Left lung (tissue), 10 donors: ENCODE measurements around the gene SLC29A4. TPM values are rescaled to one million over a fixed set of nuclear protein-coding genes. Genes with fewer than 3 reads are reported as not detected.

Experiments used
- ATAC-seq: fragments of 200-7000 bp; cut with Tn5 transposase; one replicate; pipeline ENCODE4 v1.9.1; 2020; ENCODE audit warnings: moderate library complexity
- DNase-seq, 4 donors: peaks; one replicate each; pipeline ENCODE4 v3.0.0-alpha.2; 2013 to 2020
- H3K27ac ChIP-seq, 2 donors: fragments of 200-600 bp; sonication (generic) in 1 of 2; one replicate each; pipeline versions ENCODE4 v1.5.0 to v1.8.0; 2020 to 2021
- H3K27me3 ChIP-seq, 2 donors: fragments of 200-600 bp; sonication (generic) in 1 of 2; one replicate each; pipeline versions ENCODE4 v1.5.0 to v1.8.0; 2020 to 2021
- H3K36me3 ChIP-seq, 2 donors: fragments of 200-600 bp; sonication (generic) in 1 of 2; one replicate each; pipeline versions ENCODE4 v1.5.0 to v1.8.0; 2020 to 2021
- H3K4me1 ChIP-seq, 2 donors: fragments of 200-600 bp; one replicate each; pipeline ENCODE4 v1.8.0; 2021
- H3K4me3 ChIP-seq, 2 donors: fragments of 200-600 bp; sonication (generic) in 1 of 2; one replicate each; pipeline versions ENCODE4 v1.5.0 to v1.8.0; 2020 to 2021; ENCODE audit warnings: mild to moderate bottlenecking in 1 of 2
- H3K9me3 ChIP-seq, 2 donors: fragments of 200-600 bp; sonication (generic) in 1 of 2; one replicate each; pipeline versions ENCODE4 v1.5.0 to v1.8.0; 2020 to 2021
- intact Hi-C, 2 donors: fragments of 100-400 bp; cut with DNase I; formaldehyde crosslinking; loops; one replicate each; pipeline versions ENCODE4 v1.11.2 to v1.14.2; 2022
- polyA plus RNA-seq, 6 donors: library from polyadenylated mRNA; unstranded; fragments of 120-200 nt; gene quantifications; one replicate each; pipeline ENCODE4 v1.2.1, GENCODE V29; 2013; ENCODE audit not compliant: insufficient read length in 6 of 6
- total RNA-seq, 2 donors: library from RNA; stranded (reverse); fragmentation: NEBNext Ultra II Directional; extraction: Animal tissue kit (Norgen Biotek cat#: 25700); gene quantifications; one replicate each; pipeline ENCODE4 v1.2.1, GENCODE V29; 2021
- TF ChIP-seq, protein P1 (sequence below), 2 donors: fragments of 200-600 bp; sonication (generic) in 1 of 2; IDR thresholded peaks; one replicate each; pipeline versions ENCODE4 v1.5.0 to v1.8.0; 2021; ENCODE audit warnings: antibody characterized with exemption in 2 of 2
- donor health status: DM: no; HTN: yes; CAD: no.
- donor health status: DM: no; HTN: no; CAD: no.

The SLC29A4 gene
- total and polyA plus RNA-seq, 8 donors: 1.2 to 35.0 (median 21.0) TPM

GRCh38 chr7:5354460-5355232, 71.9 kb downstream of the SLC29A4 start:
- Histone ChIP-seq H3K9me3 (no peaks in the 10 kb centered on the region), H3K27me3 (no peaks in the 10 kb centered on the region), H3K4me1 (peaks cover 11 to 31% of the 10 kb centered on the region in 2 donors), H3K36me3 (peaks cover 0 to 100% of the 10 kb centered on the region in 2 donors), H3K27ac (peak overlapping the region in 1 of 2 donors; percentile 33), H3K4me3 (no peak overlapping the region)
- peak; percentile 14 for ATAC-seq
- peak in 1 of 4 donors; percentile 66 for DNase-seq
- intact Hi-C loops: loop anchor here in 1 of 2 donors (10.0 kb wide), 1 partner anchor 120 kb away; no protein-coding TSS in a partner anchor
- TF ChIP-seq, protein P1, sequence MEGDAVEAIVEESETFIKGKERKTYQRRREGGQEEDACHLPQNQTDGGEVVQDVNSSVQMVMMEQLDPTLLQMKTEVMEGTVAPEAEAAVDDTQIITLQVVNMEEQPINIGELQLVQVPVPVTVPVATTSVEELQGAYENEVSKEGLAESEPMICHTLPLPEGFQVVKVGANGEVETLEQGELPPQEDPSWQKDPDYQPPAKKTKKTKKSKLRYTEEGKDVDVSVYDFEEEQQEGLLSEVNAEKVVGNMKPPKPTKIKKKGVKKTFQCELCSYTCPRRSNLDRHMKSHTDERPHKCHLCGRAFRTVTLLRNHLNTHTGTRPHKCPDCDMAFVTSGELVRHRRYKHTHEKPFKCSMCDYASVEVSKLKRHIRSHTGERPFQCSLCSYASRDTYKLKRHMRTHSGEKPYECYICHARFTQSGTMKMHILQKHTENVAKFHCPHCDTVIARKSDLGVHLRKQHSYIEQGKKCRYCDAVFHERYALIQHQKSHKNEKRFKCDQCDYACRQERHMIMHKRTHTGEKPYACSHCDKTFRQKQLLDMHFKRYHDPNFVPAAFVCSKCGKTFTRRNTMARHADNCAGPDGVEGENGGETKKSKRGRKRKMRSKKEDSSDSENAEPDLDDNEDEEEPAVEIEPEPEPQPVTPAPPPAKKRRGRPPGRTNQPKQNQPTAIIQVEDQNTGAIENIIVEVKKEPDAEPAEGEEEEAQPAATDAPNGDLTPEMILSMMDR (IDR thresholded peaks at IDR 0.05): no peak

Other genes starting within 250 kb of the SLC29A4 start
- gene RBAK, start 237.1 kb upstream of the SLC29A4 start, total RNA-seq: 10 to 100 TPM in 1 of 2 donors, 1 to 10 TPM in 1; 9.7 to 11.0 TPM
- gene RBAK, start 237.1 kb upstream of the SLC29A4 start, polyA plus RNA-seq: 10 to 100 TPM; 17.7 to 22.0 (median 20.6) TPM
- 10 to 100 TPM; 53.5 TPM for gene WIPI2, start 92.7 kb upstream of the SLC29A4 start, total RNA-seq
- gene WIPI2, start 92.7 kb upstream of the SLC29A4 start, polyA plus RNA-seq: 10 to 100 TPM; 55.6 to 69.8 (median 62.5) TPM
- gene TNRC18, start 140.9 kb downstream of the SLC29A4 start, total RNA-seq: 100 to 1,000 TPM in 1 of 2 donors, 10 to 100 TPM in 1; 94.4 to 102 TPM
- 100 to 1,000 TPM; 116 to 164 (median 144) TPM for gene TNRC18, start 140.9 kb downstream of the SLC29A4 start, polyA plus RNA-seq
- gene FBXL18, start 230.9 kb downstream of the SLC29A4 start, total RNA-seq: 10 to 100 TPM; 11.8 to 12.1 TPM
- 1 to 10 TPM; 3.2 to 6.0 (median 4.4) TPM for gene FBXL18, start 230.9 kb downstream of the SLC29A4 start, polyA plus RNA-seq
- 1,000 to 10,000 TPM; 5,052 to 7,325 TPM for gene ACTB, start 247.7 kb downstream of the SLC29A4 start, total RNA-seq
- gene ACTB, start 247.7 kb downstream of the SLC29A4 start, polyA plus RNA-seq: 1,000 to 10,000 TPM; 2,962 to 4,354 (median 3,545) TPM